Sigmoid colon (tissue), 7 donors: ENCODE results near the gene TGM6. TPM values are rescaled to one million over a fixed set of nuclear protein-coding genes. Genes with fewer than 3 reads are reported as not detected.

Source experiments
- DNase-seq: peaks from one replicate; pipeline ENCODE4 v3.0.0-alpha.2; 2019
- H3K27ac ChIP-seq, 4 donors: fragments of 200-600 bp; sonication (generic); one replicate each; pipeline ENCODE4 v1.5.1; 2016 to 2019; ENCODE audit warnings: mild to moderate bottlenecking in 1 of 4
- H3K27me3 ChIP-seq, 3 donors: fragments of 200-600 bp; sonication (generic); one replicate each; pipeline ENCODE4 v1.5.1; 2019; ENCODE audit warnings: mild to moderate bottlenecking in 1 of 3
- H3K36me3 ChIP-seq, 4 donors: fragments of 200-600 bp; sonication (generic); one replicate each; pipeline ENCODE4 v1.5.1; 2016 to 2019
- H3K4me1 ChIP-seq, 4 donors: fragments of 200-600 bp; sonication (generic); one replicate each; pipeline ENCODE4 v1.5.1; 2017 to 2019
- H3K4me3 ChIP-seq, 4 donors: fragments of 200-600 bp; sonication (generic); one replicate each; pipeline ENCODE4 v1.5.1; 2017 to 2019; ENCODE audit warnings: mild to moderate bottlenecking in 2 of 4, moderate library complexity in 1 of 4
- H3K9me3 ChIP-seq, 4 donors: fragments of 200-600 bp in 3 of 4; sonication (generic) in 3 of 4; one replicate each; pipeline versions ENCODE4 v1.5.1 to v1.6.1; 2013 to 2019
- EP300 ChIP-seq, 4 donors: sonication (generic); formaldehyde crosslinking; IDR thresholded peaks; one replicate each; pipeline ENCODE4 v1.6.1; 2017; ENCODE audit warnings: antibody characterized with exemption in 4 of 4
- POLR2A ChIP-seq, 2 donors: fragments of 450-650 bp; IDR thresholded peaks; one replicate each; pipeline ENCODE4 v1.6.1; 2016; ENCODE audit warnings: antibody characterized with exemption in 2 of 2, mild to moderate bottlenecking in 2 of 2, moderate library complexity in 2 of 2
- POLR2AphosphoS5 ChIP-seq, 4 donors: sonication (generic); formaldehyde crosslinking; IDR thresholded peaks; one replicate each; pipeline ENCODE4 v1.6.1; 2017; ENCODE audit warnings: antibody characterized with exemption in 4 of 4
- WGBS, 2 donors: extraction: QIAGEN DNeasy Blood & Tissue Kit; methylation state at CpG; one replicate each; pipeline ENCODE4 v1.1.7; 2013; 5-methylcytosine and 5-hydroxymethylcytosine counted together
- intact Hi-C: fragments of 100-400 bp; cut with DNase I; formaldehyde crosslinking; loops from one replicate; pipeline ENCODE4 v1.15.1; 2023
- polyA plus RNA-seq, 3 donors: library from polyadenylated mRNA; stranded (reverse); fragments of 200-250 nt; gene quantifications; one replicate each; pipeline ENCODE4 v1.2.3, GENCODE V29; 2013
- total RNA-seq, 4 donors: library from RNA; depleted of rRNA; stranded (reverse); fragments of >200 nt; gene quantifications; one replicate each; pipeline ENCODE4 v1.1.0, GENCODE V29; 2016
- TF ChIP-seq, protein P1 (sequence below), 4 experiments: fragments of 450-650 bp in 3 of 4; fragments of 200-600 bp in 1 of 4; IDR thresholded peaks; one replicate each; pipeline ENCODE4 v1.5.1; 2016 to 2019; ENCODE audit warnings: antibody characterized with exemption in 4 of 4, mild to moderate bottlenecking in 3 of 4, moderate library complexity in 2 of 4
- donor health status: healthy with polysubstance abuse.
- donor health status: Bipolar disorder and iron deficiency.
- donor health status: healthy.

The TGM6 gene
- total and polyA plus RNA-seq, 7 donors, result not detected

DNA sequence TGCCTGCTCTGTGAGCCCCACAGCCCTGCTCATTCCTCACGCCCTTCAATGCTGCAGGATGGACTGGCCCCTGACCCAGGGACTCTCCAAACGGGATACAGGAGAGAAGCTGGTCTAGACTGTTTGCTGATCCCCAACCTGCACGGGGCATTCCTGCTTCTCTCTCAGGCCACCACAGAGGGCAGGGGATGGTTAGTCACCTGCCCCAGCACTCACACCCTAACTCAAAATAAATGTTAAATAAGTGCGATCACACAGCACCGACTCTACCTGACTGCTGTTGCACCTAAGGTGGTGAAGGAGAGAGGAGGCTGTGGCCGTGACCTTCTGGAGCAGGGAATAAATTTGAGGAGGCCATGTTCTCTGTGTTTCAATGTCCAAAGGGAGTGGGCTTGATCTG lies 39.9 kb upstream of the TGM6 start:
- intact Hi-C loops, result no loop called here
- Histone ChIP-seq H3K27me3 (no peaks in the 10 kb centered on the region), H3K9me3 (no peaks in the 10 kb centered on the region), H3K4me1 (no peaks in the 10 kb centered on the region), H3K27ac (no peak overlapping the region), H3K36me3 (no peaks in the 10 kb centered on the region), H3K4me3 (no peak overlapping the region)
- 85 to 90% methylated on average over 6 of the region's 6 CpGs for WGBS, 2 donors
- no peak for DNase-seq
- TF ChIP-seq POLR2AphosphoS5 (IDR thresholded peaks at IDR 0.05), result no peak
- TF ChIP-seq EP300 (IDR thresholded peaks at IDR 0.05), result no peak

DNA sequence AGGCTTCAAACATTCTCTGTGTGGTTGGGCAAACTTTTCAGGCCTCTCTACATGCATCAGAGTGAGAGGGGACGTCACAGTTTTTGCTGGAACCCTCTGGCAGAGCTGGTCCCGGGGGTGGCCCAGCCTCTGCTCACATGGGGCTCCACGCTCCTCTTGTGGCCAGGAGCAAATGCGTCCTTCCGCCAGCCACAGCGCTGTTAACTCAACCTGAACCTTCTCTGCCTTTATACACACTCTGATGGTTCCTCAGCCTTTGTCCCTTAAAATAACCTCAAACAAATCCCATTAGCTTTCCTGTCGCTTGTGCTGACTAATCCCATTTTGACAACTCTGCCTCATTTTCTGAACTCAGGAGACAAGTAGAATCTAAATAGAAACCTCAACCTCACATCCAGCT lies 39.4 kb upstream of the TGM6 start:
- WGBS, 2 donors, result 77 to 90% methylated on average over 7 of the region's 7 CpGs

DNA sequence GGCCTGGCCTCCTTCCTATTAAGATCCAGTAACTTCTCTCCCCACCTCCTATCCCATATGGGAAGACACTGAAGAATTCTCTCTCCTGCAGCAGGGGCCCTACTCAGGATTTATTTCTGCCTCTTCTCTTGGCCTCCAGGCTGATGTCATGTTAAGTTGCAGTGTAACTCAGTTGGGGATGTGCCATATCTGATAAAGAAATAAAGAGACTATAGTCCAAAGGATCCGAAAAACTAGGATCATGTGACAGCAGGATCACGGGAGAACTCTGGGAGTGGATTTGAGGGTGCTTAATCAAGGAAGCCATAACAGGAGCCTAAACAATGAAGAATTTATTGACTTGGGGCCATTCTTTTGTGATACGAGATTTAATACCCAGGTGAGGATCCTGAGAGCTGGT lies 38.5 kb upstream of the TGM6 start:
- Histone ChIP-seq H3K27me3 (peaks cover 0 to 4% (median 0%) of the 10 kb centered on the region in 3 donors), H3K36me3 (no peaks in the 10 kb centered on the region), H3K4me1 (no peaks in the 10 kb centered on the region), H3K9me3 (no peaks in the 10 kb centered on the region), H3K4me3 (no peak overlapping the region), H3K27ac (no peak overlapping the region)
- WGBS, 2 donors, result 14 to 68% methylated on average over 3 of the region's 3 CpGs
- TF ChIP-seq POLR2A (IDR thresholded peaks at IDR 0.05), result no peak
- no peak for TF ChIP-seq POLR2AphosphoS5 (IDR thresholded peaks at IDR 0.05)
- TF ChIP-seq, protein P1, sequence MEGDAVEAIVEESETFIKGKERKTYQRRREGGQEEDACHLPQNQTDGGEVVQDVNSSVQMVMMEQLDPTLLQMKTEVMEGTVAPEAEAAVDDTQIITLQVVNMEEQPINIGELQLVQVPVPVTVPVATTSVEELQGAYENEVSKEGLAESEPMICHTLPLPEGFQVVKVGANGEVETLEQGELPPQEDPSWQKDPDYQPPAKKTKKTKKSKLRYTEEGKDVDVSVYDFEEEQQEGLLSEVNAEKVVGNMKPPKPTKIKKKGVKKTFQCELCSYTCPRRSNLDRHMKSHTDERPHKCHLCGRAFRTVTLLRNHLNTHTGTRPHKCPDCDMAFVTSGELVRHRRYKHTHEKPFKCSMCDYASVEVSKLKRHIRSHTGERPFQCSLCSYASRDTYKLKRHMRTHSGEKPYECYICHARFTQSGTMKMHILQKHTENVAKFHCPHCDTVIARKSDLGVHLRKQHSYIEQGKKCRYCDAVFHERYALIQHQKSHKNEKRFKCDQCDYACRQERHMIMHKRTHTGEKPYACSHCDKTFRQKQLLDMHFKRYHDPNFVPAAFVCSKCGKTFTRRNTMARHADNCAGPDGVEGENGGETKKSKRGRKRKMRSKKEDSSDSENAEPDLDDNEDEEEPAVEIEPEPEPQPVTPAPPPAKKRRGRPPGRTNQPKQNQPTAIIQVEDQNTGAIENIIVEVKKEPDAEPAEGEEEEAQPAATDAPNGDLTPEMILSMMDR (IDR thresholded peaks at IDR 0.05), result no peak
- no peak for TF ChIP-seq EP300 (IDR thresholded peaks at IDR 0.05)
- no peak for DNase-seq
- intact Hi-C loops, result no loop called here

More for the DNA sequence above, 39.4 kb upstream of the TGM6 start:
- Histone ChIP-seq H3K4me1 (no peaks in the 10 kb centered on the region), H3K9me3 (no peaks in the 10 kb centered on the region), H3K27ac (no peak overlapping the region), H3K36me3 (no peaks in the 10 kb centered on the region), H3K27me3 (no peaks in the 10 kb centered on the region), H3K4me3 (no peak overlapping the region)
- no peak for DNase-seq
- intact Hi-C loops, result no loop called here
- TF ChIP-seq EP300 (IDR thresholded peaks at IDR 0.05) (no peak), POLR2A (IDR thresholded peaks at IDR 0.05) (no peak), POLR2AphosphoS5 (IDR thresholded peaks at IDR 0.05) (no peak)
- TF ChIP-seq, protein P1 (IDR thresholded peaks at IDR 0.05), result no peak

DNA sequence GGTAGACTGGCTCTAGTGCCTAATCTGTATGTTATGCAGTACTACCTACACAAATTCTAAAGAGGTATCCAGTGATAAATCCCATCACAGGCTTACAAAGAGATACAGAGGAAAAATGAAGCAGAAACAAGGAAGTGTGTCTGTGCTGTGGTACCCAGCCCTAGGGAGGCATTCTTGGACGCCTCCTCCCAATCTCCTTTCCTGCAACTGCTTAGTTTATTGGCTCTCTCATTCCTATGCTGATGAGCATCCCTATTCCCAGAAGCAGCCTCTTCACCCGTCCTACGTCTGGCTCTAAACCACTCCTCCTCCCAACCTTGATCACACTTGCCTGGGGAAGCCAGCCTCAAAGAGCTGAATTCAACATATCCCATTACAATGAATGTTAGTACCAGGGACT lies 34.5 kb upstream of the TGM6 start:
- TF ChIP-seq POLR2A (IDR thresholded peaks at IDR 0.05), result no peak
- TF ChIP-seq EP300 (IDR thresholded peaks at IDR 0.05), result no peak
- TF ChIP-seq, protein P1 (IDR thresholded peaks at IDR 0.05), result no peak
- no peak for TF ChIP-seq POLR2AphosphoS5 (IDR thresholded peaks at IDR 0.05)
- WGBS, 2 donors, result 80 to 82% methylated on average over 3 of the region's 3 CpGs
- Histone ChIP-seq H3K9me3 (no peaks in the 10 kb centered on the region), H3K27me3 (peaks cover 0 to 19% (median 0%) of the 10 kb centered on the region in 3 donors), H3K4me3 (no peak overlapping the region), H3K36me3 (no peaks in the 10 kb centered on the region), H3K27ac (no peak overlapping the region), H3K4me1 (no peaks in the 10 kb centered on the region)
- intact Hi-C loops, result no loop called here
- DNase-seq, result no peak

DNA sequence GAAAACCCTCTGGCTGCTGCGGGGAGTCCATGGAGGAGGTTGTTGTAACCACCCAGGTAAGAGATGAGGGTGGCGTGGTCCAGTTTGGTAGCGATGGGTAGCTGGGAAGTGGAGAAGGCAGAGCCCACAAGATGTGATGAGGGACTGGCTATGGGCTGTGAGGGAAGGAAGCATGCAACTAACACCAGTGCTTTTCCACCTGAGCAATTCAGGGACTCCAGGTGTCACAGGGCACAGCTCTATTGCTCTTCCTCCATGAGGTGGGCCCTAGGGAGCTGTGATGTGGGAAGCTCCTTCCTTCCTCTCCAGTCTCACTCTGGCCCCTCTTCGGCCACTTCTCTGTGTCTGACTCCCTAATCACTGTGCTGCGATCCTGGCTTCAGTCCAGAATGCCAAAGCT lies 32.4 kb upstream of the TGM6 start:
- intact Hi-C loops, result no loop called here
- TF ChIP-seq EP300 (IDR thresholded peaks at IDR 0.05) (no peak), POLR2A (IDR thresholded peaks at IDR 0.05) (no peak), POLR2AphosphoS5 (IDR thresholded peaks at IDR 0.05) (no peak)
- TF ChIP-seq, protein P1 (IDR thresholded peaks at IDR 0.05), result no peak
- DNase-seq, result no peak
- peaks cover 0 to 19% (median 0%) of the 10 kb centered on the region in 3 donors for H3K27me3 ChIP-seq
- no peaks in the 10 kb centered on the region for H3K9me3 ChIP-seq
- no peak overlapping the region for H3K4me3 ChIP-seq
- H3K27ac ChIP-seq, result no peak overlapping the region
- H3K36me3 ChIP-seq, result no peaks in the 10 kb centered on the region
- no peaks in the 10 kb centered on the region for H3K4me1 ChIP-seq
- WGBS, 2 donors, result 83 to 86% methylated on average over 5 of the region's 5 CpGs
